Mucosa of descending colon (tissue), 3 donors: ENCODE measurements around the gene TNNT2. TPM values are rescaled to one million over a fixed set of nuclear protein-coding genes. Genes with fewer than 3 reads are reported as not detected.

Experiments used
- ATAC-seq: fragments of 200-7000 bp; cut with Tn5 transposase; one replicate; pipeline ENCODE4 v1.9.1; 2020; ENCODE audit warnings: mild to moderate bottlenecking, moderate library complexity
- DNase-seq, 3 donors: peaks; one replicate each; pipeline ENCODE4 v3.0.0-alpha.2; 2020
- H3K36me3 ChIP-seq: fragments of 200-600 bp; one replicate; pipeline ENCODE4 v1.8.0; 2021; ENCODE audit warnings: low read depth, mild to moderate bottlenecking
- H3K4me1 ChIP-seq: fragments of 200-600 bp; one replicate; pipeline ENCODE4 v1.8.0; 2021; ENCODE audit warnings: low read depth, mild to moderate bottlenecking
- H3K4me3 ChIP-seq: fragments of 200-600 bp; one replicate; pipeline ENCODE4 v1.8.0; 2021; ENCODE audit warnings: mild to moderate bottlenecking
- H3K9me3 ChIP-seq: fragments of 200-600 bp; one replicate; pipeline ENCODE4 v1.8.0; 2021; ENCODE audit warnings: mild to moderate bottlenecking
- intact Hi-C, 2 donors: fragments of 100-400 bp; cut with DNase I in 1 of 2; cut with micrococcal nuclease in 1 of 2; formaldehyde crosslinking; loops; one replicate each; pipeline versions ENCODE4 v1.11.0 to v1.11.1; 2022; cut with DNase I, micrococcal nuclease
- total RNA-seq, 3 donors: library from RNA; stranded (reverse); fragmentation: NEBNext Ultra II Directional in 2 of 3; extraction: Animal tissue kit (Norgen Biotek cat#: 25700) in 2 of 3; gene quantifications; one replicate each; pipeline versions ENCODE4 v1.2.1 to v1.2.4, GENCODE V29; 2021 to 2023
- TF ChIP-seq, protein P1 (sequence below): fragments of 200-600 bp; IDR thresholded peaks from one replicate; pipeline ENCODE4 v1.8.0; 2022; ENCODE audit warnings: antibody characterized with exemption, mild to moderate bottlenecking
- donor health status: DM: no; HTN: no; CAD: no; lungs with moderate emphysema.
- donor health status: DM: no; HTN: no; CAD: no.
- donor health status: DM: no; HTN: yes; CAD: no.

Gene TNNT2
- total RNA-seq, 3 donors from 2014 or later, result 0.28 to 4.0 (median 2.0) TPM

DNA sequence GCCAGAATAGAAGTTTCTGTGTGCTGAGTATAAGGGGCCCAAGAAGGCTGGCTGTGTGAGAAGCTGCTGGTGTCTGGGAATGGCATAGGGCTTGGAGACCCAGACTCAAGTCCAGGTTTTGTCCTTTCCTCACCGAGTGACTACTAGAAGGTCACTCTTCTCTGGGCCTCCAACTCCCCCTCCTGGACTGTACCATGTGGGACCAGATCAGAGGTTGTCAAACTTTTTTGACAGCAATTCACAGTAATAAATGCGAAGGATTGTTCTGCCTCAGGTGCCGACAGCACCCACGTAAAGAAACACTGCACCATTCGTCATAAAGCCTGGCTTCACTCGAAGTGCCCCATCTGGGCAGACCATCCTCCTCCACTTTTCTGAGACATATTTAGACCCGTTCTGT lies 65.2 kb downstream of the TNNT2 start:
- ATAC-seq (no peak), DNase-seq (no peak)
- no peak overlapping the region for H3K4me3 ChIP-seq
- TF ChIP-seq, protein P1, sequence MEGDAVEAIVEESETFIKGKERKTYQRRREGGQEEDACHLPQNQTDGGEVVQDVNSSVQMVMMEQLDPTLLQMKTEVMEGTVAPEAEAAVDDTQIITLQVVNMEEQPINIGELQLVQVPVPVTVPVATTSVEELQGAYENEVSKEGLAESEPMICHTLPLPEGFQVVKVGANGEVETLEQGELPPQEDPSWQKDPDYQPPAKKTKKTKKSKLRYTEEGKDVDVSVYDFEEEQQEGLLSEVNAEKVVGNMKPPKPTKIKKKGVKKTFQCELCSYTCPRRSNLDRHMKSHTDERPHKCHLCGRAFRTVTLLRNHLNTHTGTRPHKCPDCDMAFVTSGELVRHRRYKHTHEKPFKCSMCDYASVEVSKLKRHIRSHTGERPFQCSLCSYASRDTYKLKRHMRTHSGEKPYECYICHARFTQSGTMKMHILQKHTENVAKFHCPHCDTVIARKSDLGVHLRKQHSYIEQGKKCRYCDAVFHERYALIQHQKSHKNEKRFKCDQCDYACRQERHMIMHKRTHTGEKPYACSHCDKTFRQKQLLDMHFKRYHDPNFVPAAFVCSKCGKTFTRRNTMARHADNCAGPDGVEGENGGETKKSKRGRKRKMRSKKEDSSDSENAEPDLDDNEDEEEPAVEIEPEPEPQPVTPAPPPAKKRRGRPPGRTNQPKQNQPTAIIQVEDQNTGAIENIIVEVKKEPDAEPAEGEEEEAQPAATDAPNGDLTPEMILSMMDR, result no peak
- intact Hi-C loops, result no loop called here
- H3K9me3 ChIP-seq, result no peaks in the 10 kb centered on the region
- H3K36me3 ChIP-seq, result no peaks in the 10 kb centered on the region
- peaks cover 24% of the 10 kb centered on the region for H3K4me1 ChIP-seq

DNA sequence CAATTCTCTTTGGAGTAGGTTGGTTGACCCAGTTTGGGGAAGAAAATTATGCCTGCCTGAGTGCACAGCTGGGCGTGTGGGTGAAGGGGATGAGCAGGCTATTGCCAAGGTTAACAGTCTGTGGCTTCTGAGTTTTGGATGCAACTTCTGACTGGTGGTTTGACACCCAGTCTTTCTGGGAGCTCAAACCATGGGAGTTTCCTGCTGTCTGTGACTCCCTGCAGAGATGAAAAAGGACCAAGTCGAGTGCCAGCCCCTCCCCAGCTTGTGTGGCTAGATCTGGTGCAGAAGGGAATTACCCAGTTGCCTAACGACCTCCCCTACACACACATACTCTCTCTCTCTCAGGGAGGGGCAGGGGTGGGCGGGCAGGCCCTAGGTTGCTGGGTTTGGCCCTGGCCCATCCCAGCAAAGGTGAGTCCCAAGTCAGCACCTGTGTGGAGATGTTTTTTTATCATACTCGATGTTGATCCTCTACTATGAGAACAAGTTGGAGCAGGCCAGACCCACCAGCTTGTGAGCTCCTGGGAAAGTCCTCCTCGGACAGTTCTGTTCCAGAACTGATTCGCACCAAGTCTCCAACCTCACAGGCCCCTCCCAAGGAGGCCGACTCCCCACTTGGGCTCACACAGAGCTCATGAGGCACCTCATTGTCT lies 66.0 kb downstream of the TNNT2 start:
- TF ChIP-seq, protein P1, result no peak
- peaks cover 28% of the 10 kb centered on the region for H3K4me1 ChIP-seq
- intact Hi-C loops, result no loop called here
- ATAC-seq, result no peak
- no peak overlapping the region for H3K4me3 ChIP-seq
- H3K9me3 ChIP-seq, result no peaks in the 10 kb centered on the region
- DNase-seq, result no peak
- no peaks in the 10 kb centered on the region for H3K36me3 ChIP-seq

DNA sequence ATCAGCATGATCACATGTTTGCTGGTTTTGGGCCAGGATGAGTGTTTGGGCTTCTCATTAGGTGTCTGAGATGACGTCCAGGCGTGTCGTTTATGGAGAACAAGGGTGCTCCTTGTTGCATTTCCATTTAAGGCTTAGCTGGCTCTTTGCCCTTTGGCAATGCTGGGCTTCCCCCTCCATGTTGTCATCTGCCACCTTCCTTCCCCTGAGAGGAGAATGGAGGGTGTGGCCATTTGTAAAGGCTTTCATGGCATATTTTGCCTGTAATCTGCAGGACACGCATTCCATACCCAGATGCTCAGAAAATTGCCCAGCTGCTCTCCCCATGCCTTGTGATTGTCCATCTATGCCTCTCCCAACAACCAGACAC lies 66.5 kb downstream of the TNNT2 start:
- Histone ChIP-seq H3K36me3 (no peaks in the 10 kb centered on the region), H3K9me3 (no peaks in the 10 kb centered on the region), H3K4me1 (peaks cover 28% of the 10 kb centered on the region), H3K4me3 (no peak overlapping the region)
- ATAC-seq, result peak; percentile 12
- TF ChIP-seq, protein P1, result no peak
- peak in 1 of 3 donors; percentile 7 for DNase-seq
- intact Hi-C loops, result no loop called here

DNA sequence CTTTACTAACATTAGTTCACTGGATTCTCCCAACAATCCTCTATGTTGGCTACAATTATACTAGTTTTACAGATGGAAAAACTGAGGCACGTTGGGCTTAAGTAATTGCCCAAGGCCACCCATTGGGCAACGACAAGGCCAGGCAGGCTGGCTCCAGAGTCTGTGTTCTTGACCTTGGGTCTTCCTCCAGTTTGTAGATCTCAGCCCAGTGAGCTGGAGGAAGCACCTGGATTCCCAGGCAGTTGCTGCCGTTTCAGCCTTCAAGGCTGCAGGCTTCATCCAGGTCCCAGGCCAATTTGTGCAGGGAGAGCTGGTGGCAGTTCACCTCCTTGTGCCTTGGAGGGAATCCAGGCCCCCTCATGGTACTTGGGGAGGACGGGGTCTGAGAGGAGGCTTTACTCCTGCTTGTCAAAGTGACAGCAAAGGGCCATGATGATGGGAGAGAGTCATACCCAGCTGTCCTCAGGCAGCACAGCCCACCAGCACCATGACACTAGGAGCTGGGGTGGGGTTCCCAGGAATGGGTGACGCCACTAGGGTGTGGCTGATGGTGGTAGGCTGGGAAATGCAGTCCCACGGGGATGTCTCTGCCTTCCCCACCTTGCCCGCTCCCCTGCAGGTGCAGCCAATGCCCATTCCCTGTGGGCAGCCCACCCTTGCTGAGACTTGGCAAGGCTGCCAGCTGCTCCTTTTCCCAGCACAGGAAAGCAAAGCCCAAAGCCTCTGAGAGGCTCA lies 67.1 kb downstream of the TNNT2 start:
- TF ChIP-seq, protein P1, result no peak
- no peak for ATAC-seq

GRCh38 chr1:201309416-201309815 lies 68.1 kb downstream of the TNNT2 start:
- TF ChIP-seq, protein P1, result no peak
- Histone ChIP-seq H3K4me1 (peaks cover 28% of the 10 kb centered on the region), H3K9me3 (no peaks in the 10 kb centered on the region), H3K4me3 (no peak overlapping the region), H3K36me3 (no peaks in the 10 kb centered on the region)
- DNase-seq, result peak; percentile 82 to 87 (median 83)
- intact Hi-C loops, result no loop called here
- ATAC-seq, result peak; percentile 88

More for the DNA sequence above, 67.1 kb downstream of the TNNT2 start:
- Histone ChIP-seq H3K4me3 (no peak overlapping the region), H3K36me3 (no peaks in the 10 kb centered on the region), H3K4me1 (peaks cover 28% of the 10 kb centered on the region), H3K9me3 (no peaks in the 10 kb centered on the region)
- DNase-seq, result no peak
- intact Hi-C loops, result no loop called here

Other genes starting within 250 kb of the TNNT2 start
- 10 to 100 TPM; 19.1 to 38.9 (median 24.1) TPM for gene TMEM9, start 223.2 kb downstream of the TNNT2 start, total RNA-seq
- gene IGFN1, start 186.9 kb downstream of the TNNT2 start, total RNA-seq, result under 1 TPM; 0.03 to 0.32 (median 0.10) TPM
- under 1 TPM in 2 of 3 donors, not detected in 1; 0.27 to 0.41 TPM for gene PKP1, start 94.2 kb downstream of the TNNT2 start, total RNA-seq
- 100 to 1,000 TPM in 2 of 3 donors, 10 to 100 TPM in 1; 86.0 to 202 (median 130) TPM for gene LAD1, start 21.6 kb upstream of the TNNT2 start, total RNA-seq
- under 1 TPM; 0.13 to 0.64 (median 0.39) TPM for gene TNNI1, start 44.0 kb upstream of the TNNT2 start, total RNA-seq
- gene PHLDA3, start 91.5 kb upstream of the TNNT2 start, total RNA-seq, result 100 to 1,000 TPM in 1 of 3 donors, 10 to 100 TPM in 1, 1 to 10 TPM in 1; 8.5 to 106 (median 12.4) TPM
- 1,000 to 10,000 TPM in 1 of 3 donors, 100 to 1,000 TPM in 2; 150 to 1,587 (median 214) TPM for gene CSRP1, start 129.4 kb upstream of the TNNT2 start, total RNA-seq
- 10 to 100 TPM; 13.7 to 64.3 (median 16.7) TPM for gene NAV1, start 161.4 kb upstream of the TNNT2 start, total RNA-seq